ENCODE measurements around the gene TEAD1. TPM values are rescaled to one million over a fixed set of nuclear protein-coding genes. Genes with fewer than 3 reads are reported as not detected.
"Not testable (repeated sequence)": the region's sequence is repeated elsewhere in the genome, so short reads cannot be mapped to it uniquely, and the experiment has no call there.

TEAD1 gene
- total and polyA plus RNA-seq, 9 donors: 20.0 to 84.1 (median 67.6) TPM

DNA sequence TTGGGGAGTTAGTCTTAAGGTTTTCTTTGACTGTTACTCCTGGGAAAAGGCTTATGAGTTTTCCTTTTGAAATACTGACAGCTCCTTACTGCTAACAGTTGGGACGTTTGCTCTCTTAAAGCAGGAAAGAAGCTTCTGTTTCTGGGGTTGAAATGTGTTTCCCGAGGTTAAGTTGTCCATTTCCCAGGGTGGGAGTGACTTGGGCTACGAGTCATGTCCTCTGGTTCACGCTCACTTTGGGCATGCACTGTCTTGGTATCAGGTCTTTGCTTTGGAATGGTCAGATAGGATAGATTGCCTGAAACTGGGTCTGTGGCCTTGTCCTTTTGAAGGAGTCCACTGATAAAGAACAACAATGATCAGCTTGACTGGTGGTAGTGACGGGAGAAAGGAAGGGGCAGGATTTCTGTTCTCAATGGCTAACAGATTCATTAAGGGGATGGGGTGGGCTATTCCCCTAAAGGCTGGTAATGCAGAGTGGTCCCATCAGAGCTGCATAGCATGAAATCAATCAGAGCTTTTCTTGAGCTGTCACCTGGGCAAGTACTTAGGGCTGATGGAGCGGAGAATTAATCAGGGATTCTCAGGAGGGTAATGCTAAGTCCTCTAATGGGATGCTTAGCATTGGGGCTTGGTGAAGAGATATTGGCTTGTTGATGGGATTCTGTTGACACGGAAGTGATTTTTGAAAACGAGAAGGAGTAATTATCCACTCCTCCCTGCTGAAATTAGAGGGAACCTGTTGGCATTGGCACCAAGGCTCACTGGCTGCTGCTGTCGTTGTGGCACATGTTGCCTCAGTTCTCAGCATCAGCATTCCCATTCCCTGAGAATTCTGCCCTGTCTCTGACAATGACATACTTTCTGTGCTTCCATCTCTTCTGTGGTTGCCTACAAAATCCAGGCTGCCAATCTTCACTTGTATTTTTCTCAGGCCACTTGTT, 81.6 kb downstream of the TEAD1 start:
- no peaks in the 10 kb centered on the region for H3K36me3 ChIP-seq
- 73 to 84% (median 78%) methylated on average over 9 of the region's 9 CpGs for WGBS, 3 donors
- no peaks in the 10 kb centered on the region for H3K27me3 ChIP-seq
- DNase-seq: no peak
- TF ChIP-seq EP300 (IDR thresholded peaks at IDR 0.05) (no peak), POLR2A (IDR thresholded peaks at IDR 0.05) (no peak)
- TF ChIP-seq, protein P1, sequence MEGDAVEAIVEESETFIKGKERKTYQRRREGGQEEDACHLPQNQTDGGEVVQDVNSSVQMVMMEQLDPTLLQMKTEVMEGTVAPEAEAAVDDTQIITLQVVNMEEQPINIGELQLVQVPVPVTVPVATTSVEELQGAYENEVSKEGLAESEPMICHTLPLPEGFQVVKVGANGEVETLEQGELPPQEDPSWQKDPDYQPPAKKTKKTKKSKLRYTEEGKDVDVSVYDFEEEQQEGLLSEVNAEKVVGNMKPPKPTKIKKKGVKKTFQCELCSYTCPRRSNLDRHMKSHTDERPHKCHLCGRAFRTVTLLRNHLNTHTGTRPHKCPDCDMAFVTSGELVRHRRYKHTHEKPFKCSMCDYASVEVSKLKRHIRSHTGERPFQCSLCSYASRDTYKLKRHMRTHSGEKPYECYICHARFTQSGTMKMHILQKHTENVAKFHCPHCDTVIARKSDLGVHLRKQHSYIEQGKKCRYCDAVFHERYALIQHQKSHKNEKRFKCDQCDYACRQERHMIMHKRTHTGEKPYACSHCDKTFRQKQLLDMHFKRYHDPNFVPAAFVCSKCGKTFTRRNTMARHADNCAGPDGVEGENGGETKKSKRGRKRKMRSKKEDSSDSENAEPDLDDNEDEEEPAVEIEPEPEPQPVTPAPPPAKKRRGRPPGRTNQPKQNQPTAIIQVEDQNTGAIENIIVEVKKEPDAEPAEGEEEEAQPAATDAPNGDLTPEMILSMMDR (IDR thresholded peaks at IDR 0.05): no peak
- no peak overlapping the region for H3K4me3 ChIP-seq
- intact Hi-C loops (cut with DNase I): no loop called here
- H3K27ac ChIP-seq: no peak overlapping the region
- peaks cover 10% of the 10 kb centered on the region for H3K4me1 ChIP-seq (ENCODE audit: insufficient read depth)
- no peaks in the 10 kb centered on the region for H3K9me3 ChIP-seq

DNA sequence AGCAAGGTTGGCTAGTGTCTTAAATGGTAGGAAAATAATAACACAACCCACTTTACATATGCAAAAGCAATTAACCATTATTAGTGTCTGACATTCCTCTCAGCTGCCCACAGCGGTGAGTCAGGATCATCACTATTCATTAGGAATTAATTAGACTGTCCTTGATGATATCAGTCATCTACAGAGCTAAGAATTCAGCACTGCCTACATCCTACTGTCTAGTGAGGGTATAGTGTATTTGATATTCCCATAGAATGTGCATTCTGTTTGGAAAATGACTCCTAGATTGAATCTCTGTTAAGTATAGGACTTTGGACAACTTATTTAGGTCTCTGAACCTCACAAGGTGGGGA, 82.2 kb downstream of the TEAD1 start:
- Histone ChIP-seq H3K27ac (no peak overlapping the region), H3K36me3 (no peaks in the 10 kb centered on the region), H3K4me1 (ENCODE audit: insufficient read depth) (peaks cover 10% of the 10 kb centered on the region), H3K4me3 (no peak overlapping the region), H3K9me3 (no peaks in the 10 kb centered on the region), H3K27me3 (no peaks in the 10 kb centered on the region)
- no peak for DNase-seq
- intact Hi-C loops (cut with DNase I): no loop called here
- TF ChIP-seq POLR2A (IDR thresholded peaks at IDR 0.05) (no peak), EP300 (IDR thresholded peaks at IDR 0.05) (no peak)
- TF ChIP-seq, protein P1 (IDR thresholded peaks at IDR 0.05): no peak
- WGBS, 3 donors: 85 to 94% (median 89%) methylated on average over 1 of the region's 1 CpG

DNA sequence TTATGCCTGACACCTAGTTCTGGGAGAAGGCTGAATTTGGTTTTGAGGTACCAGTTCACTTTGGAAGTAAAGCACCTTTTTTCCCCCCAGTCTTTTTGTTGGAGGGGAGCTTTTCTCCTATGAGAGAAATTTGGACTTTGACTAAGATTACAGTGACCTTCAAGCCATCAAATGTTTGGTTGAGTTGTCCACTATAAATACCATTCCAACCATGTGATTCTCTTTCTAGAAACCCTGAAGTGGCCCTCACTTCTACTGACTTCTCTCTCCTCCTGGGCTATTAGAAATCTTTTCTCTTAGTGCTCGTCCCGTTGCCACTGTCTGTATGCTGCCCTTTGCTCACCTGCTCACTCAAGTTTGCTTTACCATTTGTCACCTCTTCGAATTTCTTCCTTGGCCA, 82.6 kb downstream of the TEAD1 start:
- Histone ChIP-seq H3K27me3 (no peaks in the 10 kb centered on the region), H3K4me1 (ENCODE audit: insufficient read depth) (peaks cover 10% of the 10 kb centered on the region), H3K36me3 (no peaks in the 10 kb centered on the region), H3K9me3 (no peaks in the 10 kb centered on the region), H3K4me3 (no peak overlapping the region), H3K27ac (no peak overlapping the region)
- WGBS, 3 donors: 79 to 81% (median 79%) methylated on average over 3 of the region's 3 CpGs
- intact Hi-C loops (cut with DNase I): no loop called here
- TF ChIP-seq EP300 (IDR thresholded peaks at IDR 0.05) (no peak), POLR2A (IDR thresholded peaks at IDR 0.05) (no peak)
- TF ChIP-seq, protein P1 (IDR thresholded peaks at IDR 0.05): no peak
- no peak for DNase-seq

DNA sequence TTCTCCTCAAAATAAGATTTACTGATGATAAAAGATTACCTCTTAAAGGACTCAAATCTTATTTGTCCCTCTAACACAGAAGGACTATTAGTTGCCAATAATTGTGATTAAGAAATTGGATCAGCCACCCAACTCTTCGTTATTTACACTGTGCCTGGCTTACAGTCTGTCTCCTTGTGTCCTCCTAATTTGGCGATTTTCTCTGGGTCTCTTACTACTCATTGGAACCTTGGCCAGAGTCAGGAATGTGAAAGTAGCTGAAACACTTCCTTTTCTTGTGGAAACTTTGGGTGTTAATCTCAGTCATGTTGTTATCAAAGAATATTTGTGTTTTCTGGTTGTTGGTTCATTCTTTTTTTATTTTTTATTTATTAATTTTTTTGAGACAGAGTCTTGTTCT, 83.2 kb downstream of the TEAD1 start:
- DNase-seq: no peak
- intact Hi-C loops (cut with DNase I): no loop called here
- Histone ChIP-seq H3K36me3 (no peaks in the 10 kb centered on the region), H3K9me3 (no peaks in the 10 kb centered on the region), H3K27me3 (no peaks in the 10 kb centered on the region), H3K27ac (no peak overlapping the region), H3K4me3 (no peak overlapping the region), H3K4me1 (ENCODE audit: insufficient read depth) (peaks cover 10% of the 10 kb centered on the region)
- TF ChIP-seq EP300 (IDR thresholded peaks at IDR 0.05) (no peak), POLR2A (IDR thresholded peaks at IDR 0.05) (no peak)
- TF ChIP-seq, protein P1 (IDR thresholded peaks at IDR 0.05): no peak
- WGBS, 3 donors: 53 to 76% (median 59%) methylated on average over 2 of the region's 2 CpGs

DNA sequence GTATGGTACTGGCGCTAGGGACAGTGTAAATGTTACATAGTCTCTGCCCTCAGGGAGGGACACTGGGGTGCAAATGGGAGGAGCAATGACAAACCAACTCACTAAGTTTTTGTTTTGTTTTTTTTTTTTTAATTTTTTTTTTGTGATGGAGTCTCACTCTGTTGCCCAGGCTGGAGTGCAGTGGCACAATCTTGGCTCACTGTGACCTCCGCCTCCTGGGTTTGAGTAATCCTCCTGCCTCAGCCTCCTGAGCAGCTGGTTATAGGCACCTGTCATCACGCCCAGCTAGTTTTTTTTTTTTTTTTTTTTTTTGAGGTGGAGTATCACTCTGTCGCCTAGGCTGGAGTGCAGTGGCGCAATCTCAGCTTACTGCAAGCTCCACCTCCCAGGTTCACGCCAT, 83.9 kb downstream of the TEAD1 start:
- WGBS, 3 donors: 97 to 98% (median 98%) methylated on average over 6 of the region's 6 CpGs
- intact Hi-C loops (cut with DNase I): not testable (repeated sequence)

More for the DNA sequence above, 83.9 kb downstream of the TEAD1 start:
- not testable (repeated sequence) for H3K27ac ChIP-seq; H3K4me1 ChIP-seq (ENCODE audit: insufficient read depth); DNase-seq; H3K36me3 ChIP-seq; H3K4me3 ChIP-seq; H3K27me3 ChIP-seq; H3K9me3 ChIP-seq
